Endothelial cell of umbilical vein (primary cell): ENCODE results near the gene GGA1. TPM values are rescaled to one million over a fixed set of nuclear protein-coding genes. Genes with fewer than 3 reads are reported as not detected.

Experiments used
- BruUV-seq: library from RNA; stranded (reverse); fragments of 400-500 nt; replicated peaks from 2 replicates; lab custom pipeline; 2021; lab: Mats Ljungman, UMichigan
- CTCF ChIA-PET: fragments of 300-600, 350-600 bp; sonication (Branson Sonifier 250); formaldehyde crosslinking; loops from one replicate; lab custom pipeline; 2021; ENCODE audit warnings: antibody characterized with exemption, inconsistent platforms; lab: Charles Lee
- POLR2A ChIA-PET: fragments of 300-600, 350-600 bp; sonication (Branson Sonifier 250); formaldehyde crosslinking; loops from one replicate; lab custom pipeline; 2021; ENCODE audit warnings: antibody characterized with exemption, inconsistent platforms; lab: Charles Lee
- DNase-seq: peaks from one replicate; pipeline ENCODE4 v3.0.0-alpha.2; 2011; ENCODE audit warnings: low read depth, low spot score
- FAIRE-seq: peaks from 2 replicates; lab custom pipeline; 2011; peaks lifted over from hg19 to GRCh38; lab: Jason Lieb, UNC
- H2AFZ ChIP-seq: 2 replicates; pipeline ENCODE4 v1.6.0; 2012; ENCODE audit warnings: low read depth, low read length, control low read depth, inconsistent platforms
- H3K27ac ChIP-seq: 2 replicates; pipeline ENCODE4 v1.5.1; 2011; ENCODE audit warnings: low read depth, mild to moderate bottlenecking, control low read depth, low read length, moderate library complexity; ENCODE audit not compliant: insufficient read depth
- H3K27me3 ChIP-seq, 2 experiments: 2 replicates each; pipeline versions ENCODE4 v1.6.0 to v1.6.1; 2011; ENCODE audit warnings: low read length in 2 of 2, mixed read lengths in 1 of 2; ENCODE audit not compliant: control insufficient read depth in 2 of 2, insufficient read depth in 2 of 2
- H3K36me3 ChIP-seq, 2 experiments: 2 replicates in 1 of 2; 3 replicates in 1 of 2; pipeline ENCODE4 v1.5.1; 2011; ENCODE audit warnings: low read length in 2 of 2, mild to moderate bottlenecking in 1 of 2, moderate library complexity in 1 of 2; ENCODE audit not compliant: control insufficient read depth in 2 of 2, insufficient read depth in 2 of 2; ENCODE audit errors: extremely low read depth in 1 of 2
- H3K4me1 ChIP-seq: 3 replicates; pipeline ENCODE4 v1.5.1; 2011; ENCODE audit warnings: mild to moderate bottlenecking, low read length; ENCODE audit not compliant: control insufficient read depth, insufficient read depth; ENCODE audit errors: extremely low read depth
- H3K4me2 ChIP-seq: 2 replicates; pipeline ENCODE4 v1.6.1; 2011; ENCODE audit warnings: low read length, control low read depth, mixed read lengths; ENCODE audit not compliant: insufficient read depth
- H3K4me3 ChIP-seq, 3 experiments: fragments of 200-600 bp in 1 of 3; sonication (generic), shearing (Covaris generic) in 1 of 3; replicated peaks in 1 of 3; 2 replicates each; pipeline ENCODE4 v1.5.1; 2011 to 2016; ENCODE audit warnings: control low read depth in 3 of 3, low read length in 3 of 3, mild to moderate bottlenecking in 2 of 3, inconsistent platforms in 1 of 3, low read depth in 1 of 3, moderate library complexity in 1 of 3; ENCODE audit not compliant: insufficient read depth in 1 of 3
- H3K79me2 ChIP-seq: 2 replicates; pipeline ENCODE4 v1.6.0; 2012; ENCODE audit warnings: low read length, inconsistent platforms; ENCODE audit not compliant: control insufficient read depth, insufficient read depth
- H3K9ac ChIP-seq: replicated peaks from 2 replicates; pipeline ENCODE3; 2011; ENCODE audit warnings: low read length, control low read depth; ENCODE audit not compliant: insufficient read depth; ENCODE audit errors: extremely low read depth
- H3K9me1 ChIP-seq: replicated peaks from 3 replicates; pipeline ENCODE4 v1.6.0; 2011; ENCODE audit warnings: mild to moderate bottlenecking, low read length; ENCODE audit not compliant: control insufficient read depth, insufficient read depth; ENCODE audit errors: extremely low read depth
- H3K9me3 ChIP-seq: replicated peaks from 2 replicates; pipeline ENCODE4 v1.5.1; 2012; ENCODE audit warnings: low read length, inconsistent platforms; ENCODE audit not compliant: control insufficient read depth, insufficient read depth
- H4K20me1 ChIP-seq: replicated peaks from 2 replicates; pipeline ENCODE3; 2011; ENCODE audit warnings: mild to moderate bottlenecking, low read length; ENCODE audit not compliant: control insufficient read depth, insufficient read depth; ENCODE audit errors: extremely low read depth
- CTCF ChIP-seq, 2 donors: IDR thresholded peaks; 1 replicate in 1 of 2; 2 replicates in 1 of 2; pipeline ENCODE4 v1.5.1; 2011; ENCODE audit warnings: low read length in 2 of 2, mild to moderate bottlenecking in 2 of 2, moderate library complexity in 2 of 2, control low read depth in 1 of 2, inconsistent platforms in 1 of 2, low read depth in 1 of 2; ENCODE audit not compliant: insufficient read depth in 1 of 2; ENCODE audit errors: extremely low read depth in 1 of 2
- EZH2 ChIP-seq: IDR thresholded peaks from 2 replicates; pipeline ENCODE4 v1.6.1; 2012; ENCODE audit warnings: borderline replicate concordance, low read depth, mild to moderate bottlenecking, moderate library complexity, low read length, inconsistent platforms; ENCODE audit not compliant: severe bottlenecking
- FOS ChIP-seq: IDR thresholded peaks from 2 replicates; pipeline ENCODE4 v1.6.1; 2011; ENCODE audit warnings: mild to moderate bottlenecking, low read length, moderate library complexity, borderline replicate concordance; ENCODE audit not compliant: insufficient read depth
- GATA2 ChIP-seq: IDR thresholded peaks from 2 replicates; pipeline ENCODE4 v1.7.0; 2011; ENCODE audit warnings: low read depth, mild to moderate bottlenecking, moderate library complexity, mixed read lengths, low read length; ENCODE audit not compliant: insufficient read length, insufficient read depth
- JUN ChIP-seq: IDR thresholded peaks from 2 replicates; pipeline ENCODE4 v1.6.1; 2011; ENCODE audit warnings: borderline replicate concordance, low read depth; ENCODE audit not compliant: insufficient read length, insufficient read depth
- MAX ChIP-seq: IDR thresholded peaks from 2 replicates; pipeline ENCODE4 v1.6.1; 2011; ENCODE audit not compliant: insufficient read depth, insufficient read length
- MYC ChIP-seq: IDR thresholded peaks from one replicate; pipeline ENCODE4 v1.6.1; 2011; ENCODE audit warnings: mild to moderate bottlenecking, low read depth, low read length
- POLR2A ChIP-seq: IDR thresholded peaks from 2 replicates; pipeline ENCODE4 v1.6.1; 2012; ENCODE audit warnings: low read depth, mild to moderate bottlenecking, control low read depth, low read length
- POLR2AphosphoS5 ChIP-seq: IDR thresholded peaks from 2 replicates; pipeline ENCODE4 v1.6.1; 2012; ENCODE audit warnings: low read depth, mild to moderate bottlenecking, control low read depth, low read length, moderate library complexity; ENCODE audit not compliant: insufficient read depth
- dilution Hi-C: fragments of 300-500 bp; cut with MboI; formaldehyde crosslinking; loops from one replicate; pipeline ENCODE4 v1.15.0; 2019; ENCODE audit warnings: low sequenced_read_pairs; ENCODE audit not compliant: extremely low pct_ligation_motif_present
- intact Hi-C: fragments of 100-400 bp; cut with micrococcal nuclease; formaldehyde crosslinking; loops from one replicate; pipeline ENCODE4 v1.10.0; 2022
- polyA plus RNA-seq, 4 experiments: library from polyadenylated mRNA; depleted of rRNA in 3 of 4; stranded (reverse) in 3 of 4; unstranded in 1 of 4; fragments of >200 nt; gene quantifications; 2 replicates each; pipeline versions ENCODE4 v1.2.1 to v1.2.3, GENCODE V29; 2011 to 2012; ENCODE audit warnings: missing spikeins in 1 of 4
- total RNA-seq: library from RNA; stranded (reverse); gene quantifications from 2 replicates; pipeline ENCODE4 v1.2.3, GENCODE V29; 2021

Gene GGA1
- total and polyA plus RNA-seq, 2 donors (not counting 3 experiments of a cell fraction or from before 2014, with no cell fraction given) = 54.1 to 67.5 TPM

GRCh38 chr22:37601203-37601539 is 7.5 kb upstream of the GGA1 start:
- H3K79me2 ChIP-seq = no peaks in the 10 kb centered on the region
- dilution Hi-C loops = no loop called here
- FAIRE-seq (no peak), DNase-seq (no peak)
- H3K9ac ChIP-seq = no peak overlapping the region
- H4K20me1 ChIP-seq = no peaks in the 10 kb centered on the region
- intact Hi-C loops = no loop called here
- ChIA-PET POLR2A (no interaction called here), CTCF (interaction anchor here (0.9 to 3.0 kb wide), 5 partner anchors 9 to 57 kb away, joined by 3 to 20 read pairs (median 3); partner anchors contain the start of gene PDXP)
- H3K4me2 ChIP-seq = no peak overlapping the region
- no peak overlapping the region for H3K4me3 ChIP-seq
- peaks cover 0 to 13% of the 10 kb centered on the region in 2 experiments for H3K27me3 ChIP-seq
- H3K9me3 ChIP-seq = no peaks in the 10 kb centered on the region
- no peaks in the 10 kb centered on the region for H3K9me1 ChIP-seq
- TF ChIP-seq CTCF (IDR thresholded peaks at IDR 0.05; ENCODE audit: extremely low read depth in 1 of 2, insufficient read depth in 1 of 2, low read depth in 1 of 2, low read length in 2 of 2) = no peak
- no peak for TF ChIP-seq MAX
- TF ChIP-seq GATA2 = no peak
- TF ChIP-seq FOS = no peak
- no peak for TF ChIP-seq EZH2
- TF ChIP-seq JUN = no peak
- no peak for TF ChIP-seq POLR2AphosphoS5
- no peak for TF ChIP-seq POLR2A
- no peak for TF ChIP-seq MYC
- no peaks in the 10 kb centered on the region for H3K36me3 ChIP-seq
- BruUV-seq = no TSS peak
- H3K27ac ChIP-seq = no peak overlapping the region
- H2AFZ ChIP-seq = no peak overlapping the region
- H3K4me1 ChIP-seq = no peaks in the 10 kb centered on the region
